Hematopoietic multipotent progenitor cell treated with erythropoietin and hydrocortisone succinate and interleukin-3 and kit ligand, for 17 days (in vitro differentiated cells): ENCODE data around the gene MRPL40.

Source experiments
- DNase-seq: peaks from one replicate; pipeline ENCODE4 v3.0.0-alpha.2; 2015; ENCODE audit warnings: low spot score

MRPL40 gene

GRCh38 chr22:19483481-19484244, 51.3 kb downstream of the MRPL40 start:
- no peak for DNase-seq
